Loucy (cell line): ENCODE measurements around the gene TBC1D2B.

Source experiments
- H2AFZ ChIP-seq: fragments of 200-600 bp; sonication (generic); 2 replicates; pipeline ENCODE4 v1.6.0; 2016; ENCODE audit warnings: antibody characterized with exemption, mild to moderate bottlenecking, low read length, moderate library complexity
- H3F3A ChIP-seq: fragments of 200-600 bp; 2 replicates; pipeline ENCODE4 v1.6.0; 2016; ENCODE audit warnings: antibody characterized with exemption, low read depth, mild to moderate bottlenecking
- H3K27me3 ChIP-seq: fragments of 200-600 bp; sonication (generic); 2 replicates; pipeline ENCODE4 v1.6.1; 2014; ENCODE audit warnings: low read length, mild to moderate bottlenecking; ENCODE audit not compliant: insufficient read depth, poor library complexity, severe bottlenecking
- H3K36me3 ChIP-seq: fragments of 200-600 bp; sonication (generic); 2 replicates; pipeline ENCODE4 v1.6.1; 2016; ENCODE audit warnings: low read length; ENCODE audit not compliant: insufficient read depth
- H3K4me1 ChIP-seq: fragments of 200-600 bp; sonication (generic); 2 replicates; pipeline ENCODE4 v1.5.1; 2014; ENCODE audit warnings: low read length, mild to moderate bottlenecking; ENCODE audit not compliant: insufficient read depth, poor library complexity, severe bottlenecking
- H3K4me2 ChIP-seq: fragments of 200-600 bp; sonication (generic); 2 replicates; pipeline ENCODE4 v1.6.0; 2014; ENCODE audit warnings: antibody characterized with exemption, low read length, low read depth, mild to moderate bottlenecking; ENCODE audit not compliant: poor library complexity, severe bottlenecking
- H3K4me3 ChIP-seq: fragments of 200-600 bp; sonication (generic); 2 replicates; pipeline ENCODE4 v1.5.1; 2014; ENCODE audit warnings: low read length, mild to moderate bottlenecking, mixed read lengths; ENCODE audit not compliant: poor library complexity, severe bottlenecking
- H3K79me2 ChIP-seq: fragments of 200-600 bp; sonication (generic); 2 replicates; pipeline ENCODE4 v1.6.1; 2014; ENCODE audit warnings: low read length; ENCODE audit not compliant: insufficient read depth
- H3K9ac ChIP-seq: fragments of 200-600 bp; sonication (generic); 2 replicates; pipeline ENCODE4 v1.6.0; 2014; ENCODE audit warnings: mild to moderate bottlenecking, low read depth, low read length, moderate library complexity; ENCODE audit not compliant: poor library complexity, severe bottlenecking
- H3K9me2 ChIP-seq: fragments of 200-600 bp; sonication (generic); replicated peaks from 2 replicates; pipeline ENCODE4 v1.6.1; 2016; ENCODE audit warnings: low read depth, low read length, mixed read lengths
- H3K9me3 ChIP-seq: fragments of 200-600 bp; sonication (generic); 2 replicates; pipeline ENCODE4 v1.6.1; 2014; ENCODE audit warnings: mild to moderate bottlenecking, antibody characterized with exemption, low read length, low read depth; ENCODE audit not compliant: insufficient read depth
- H4K20me1 ChIP-seq: fragments of 200-600 bp; sonication (generic); 2 replicates; pipeline ENCODE4 v1.6.0; 2014; ENCODE audit warnings: antibody characterized with exemption, low read length, mild to moderate bottlenecking; ENCODE audit not compliant: insufficient read depth, poor library complexity, severe bottlenecking
- CTCF ChIP-seq: fragments of 200-600 bp; sonication (generic); conservative IDR thresholded peaks from 2 replicates; pipeline ENCODE4 v1.5.1; 2014; ENCODE audit warnings: mild to moderate bottlenecking, antibody characterized with exemption, low read length
- EZH2phosphoT487 ChIP-seq: fragments of 200-600 bp; IDR thresholded peaks from 2 replicates; pipeline ENCODE4 v1.6.1; 2018; ENCODE audit warnings: antibody characterized with exemption, mild to moderate bottlenecking, moderate library complexity, borderline replicate concordance

The TBC1D2B gene

GRCh38 chr15:78004222-78004727 lies 73.2 kb downstream of the TBC1D2B start:
- Histone ChIP-seq H3K79me2 (peaks cover 37% of the 10 kb centered on the region), H3K36me3 (peaks cover 98% of the 10 kb centered on the region), H3K27me3 (no peaks in the 10 kb centered on the region), H3F3A (no peaks in the 10 kb centered on the region), H4K20me1 (no peaks in the 10 kb centered on the region), H2AFZ (no peak overlapping the region), H3K4me2 (no peak overlapping the region), H3K9me3 (no peaks in the 10 kb centered on the region), H3K9ac (no peak overlapping the region), H3K4me3 (no peak overlapping the region), H3K9me2 (no peaks in the 10 kb centered on the region), H3K4me1 (peaks cover 37% of the 10 kb centered on the region)
- TF ChIP-seq EZH2phosphoT487 (no peak), CTCF (no peak)

GRCh38 chr15:78003539-78004008 lies 73.9 kb downstream of the TBC1D2B start:
- H3F3A ChIP-seq: no peaks in the 10 kb centered on the region
- no peaks in the 10 kb centered on the region for H3K9me2 ChIP-seq
- H3K9ac ChIP-seq: no peak overlapping the region
- H3K4me3 ChIP-seq: no peak overlapping the region
- peak overlapping the region; percentile 11 for H3K4me2 ChIP-seq
- no peaks in the 10 kb centered on the region for H4K20me1 ChIP-seq
- H3K79me2 ChIP-seq: peaks cover 31% of the 10 kb centered on the region
- H2AFZ ChIP-seq: no peak overlapping the region
- TF ChIP-seq CTCF (no peak), EZH2phosphoT487 (no peak)
- peaks cover 97% of the 10 kb centered on the region for H3K36me3 ChIP-seq
- no peaks in the 10 kb centered on the region for H3K9me3 ChIP-seq
- no peaks in the 10 kb centered on the region for H3K27me3 ChIP-seq
- H3K4me1 ChIP-seq: peaks cover 37% of the 10 kb centered on the region

GRCh38 chr15:78002996-78003395 lies 74.5 kb downstream of the TBC1D2B start:
- Histone ChIP-seq H3K4me1 (peaks cover 37% of the 10 kb centered on the region), H4K20me1 (no peaks in the 10 kb centered on the region), H3K9me3 (no peaks in the 10 kb centered on the region), H3K36me3 (peaks cover 97% of the 10 kb centered on the region), H3K4me3 (no peak overlapping the region), H3F3A (no peaks in the 10 kb centered on the region), H3K4me2 (peak overlapping the region; percentile 11), H3K9ac (no peak overlapping the region), H3K27me3 (no peaks in the 10 kb centered on the region), H2AFZ (no peak overlapping the region), H3K79me2 (peaks cover 27% of the 10 kb centered on the region), H3K9me2 (no peaks in the 10 kb centered on the region)
- no peak for TF ChIP-seq CTCF
- no peak for TF ChIP-seq EZH2phosphoT487
